H9 (cell line): Measurements from ENCODE around the gene SYNGR4. TPM values are rescaled to one million over a fixed set of nuclear protein-coding genes. Genes with fewer than 3 reads are reported as not detected.
A peak's percentile ranks its signal among the peaks of the same experiment; 100 is the strongest.

Source experiments
- DNase-seq: peaks from one replicate; pipeline ENCODE4 v3.0.0-alpha.2; 2017
- H2AFZ ChIP-seq: one replicate; pipeline ENCODE4 v1.6.1; 2013; ENCODE audit warnings: mild to moderate bottlenecking, low read length, control low read depth, moderate library complexity
- H2AK5ac ChIP-seq: 2 replicates; pipeline ENCODE4 v1.6.1; 2013; ENCODE audit warnings: low read length, control low read depth, mixed read lengths; ENCODE audit not compliant: insufficient read length
- H2BK120ac ChIP-seq: one replicate; pipeline ENCODE4 v1.6.1; 2013; ENCODE audit warnings: low read depth, mild to moderate bottlenecking, low read length, control low read depth, inconsistent platforms; ENCODE audit not compliant: poor library complexity, severe bottlenecking
- H2BK12ac ChIP-seq: 2 replicates; pipeline ENCODE4 v1.6.1; 2013; ENCODE audit warnings: low read length, control low read depth, mixed read lengths, low read depth; ENCODE audit not compliant: insufficient read length
- H2BK15ac ChIP-seq: 2 replicates; pipeline ENCODE4 v1.6.1; 2013; ENCODE audit warnings: low read depth, low read length, control low read depth
- H2BK20ac ChIP-seq: one replicate; pipeline ENCODE4 v1.6.1; 2013; ENCODE audit warnings: low read depth, mild to moderate bottlenecking, low read length, control low read depth, inconsistent platforms; ENCODE audit not compliant: poor library complexity, severe bottlenecking
- H2BK5ac ChIP-seq: 2 replicates; pipeline ENCODE4 v1.6.1; 2013; ENCODE audit warnings: low read length, control low read depth, mixed read lengths; ENCODE audit not compliant: insufficient read length
- H3K14ac ChIP-seq: 2 replicates; pipeline ENCODE4 v1.6.1; 2013; ENCODE audit warnings: low read length, control low read depth; ENCODE audit not compliant: insufficient read depth
- H3K18ac ChIP-seq: 2 replicates; pipeline ENCODE4 v1.6.1; 2013; ENCODE audit warnings: low read depth, mild to moderate bottlenecking, mixed read lengths, low read length, control low read depth; ENCODE audit not compliant: insufficient read length
- H3K23ac ChIP-seq: 2 replicates; pipeline ENCODE4 v1.6.1; 2013; ENCODE audit warnings: low read length, control low read depth, mixed read lengths, low read depth; ENCODE audit not compliant: insufficient read length
- H3K23me2 ChIP-seq: 2 replicates; pipeline ENCODE4 v1.6.1; 2013; ENCODE audit warnings: low read depth, mild to moderate bottlenecking, mixed read lengths, low read length, control low read depth; ENCODE audit not compliant: insufficient read length, poor library complexity, severe bottlenecking
- H3K27ac ChIP-seq: 2 replicates; pipeline ENCODE4 v1.5.1; 2013; ENCODE audit warnings: low read length, control low read depth, mixed read lengths, low read depth; ENCODE audit not compliant: insufficient read length
- H3K27me3 ChIP-seq: 2 replicates; pipeline ENCODE4 v1.6.1; 2013; ENCODE audit warnings: low read length, control low read depth, inconsistent platforms; ENCODE audit not compliant: insufficient read depth
- H3K4ac ChIP-seq: 2 replicates; pipeline ENCODE4 v1.6.1; 2013; ENCODE audit warnings: low read depth, mild to moderate bottlenecking, control low read depth, inconsistent platforms, low read length, moderate library complexity
- H3K4me1 ChIP-seq: 2 replicates; pipeline ENCODE4 v1.6.1; 2013; ENCODE audit warnings: low read length, control low read depth, inconsistent platforms; ENCODE audit not compliant: insufficient read depth
- H3K4me2 ChIP-seq: 2 replicates; pipeline ENCODE4 v1.6.1; 2013; ENCODE audit warnings: low read length, control low read depth, mixed read lengths; ENCODE audit not compliant: insufficient read length, insufficient read depth
- H3K56ac ChIP-seq: 2 replicates; pipeline ENCODE4 v1.6.1; 2013; ENCODE audit warnings: low read depth, mild to moderate bottlenecking, mixed read lengths, low read length, control low read depth; ENCODE audit not compliant: insufficient read length
- H3K79me1 ChIP-seq: 2 replicates; pipeline ENCODE4 v1.6.1; 2013; ENCODE audit warnings: low read depth, mild to moderate bottlenecking, moderate library complexity, low read length, control low read depth, inconsistent platforms; ENCODE audit not compliant: insufficient read depth, poor library complexity, severe bottlenecking
- H3K79me2 ChIP-seq: 2 replicates; pipeline ENCODE4 v1.6.1; 2013; ENCODE audit warnings: low read length, control low read depth, inconsistent platforms; ENCODE audit not compliant: insufficient read depth
- H3K9ac ChIP-seq: 2 replicates; pipeline ENCODE4 v1.6.1; 2013; ENCODE audit warnings: low read length, control low read depth, mixed read lengths; ENCODE audit not compliant: insufficient read length; ENCODE audit errors: extremely low read depth
- H3K9me3 ChIP-seq: one replicate; pipeline ENCODE4 v1.6.1; 2013; ENCODE audit warnings: low read depth, low read length, inconsistent platforms; ENCODE audit not compliant: control insufficient read depth
- H3T11ph ChIP-seq: one replicate; pipeline ENCODE4 v1.6.1; 2013; ENCODE audit warnings: mild to moderate bottlenecking, low read length, control low read depth, inconsistent platforms
- H4K20me1 ChIP-seq: one replicate; pipeline ENCODE4 v1.6.1; 2013; ENCODE audit not compliant: control insufficient read depth, insufficient read length, insufficient read depth
- H4K5ac ChIP-seq: 2 replicates; pipeline ENCODE4 v1.6.1; 2013; ENCODE audit warnings: low read depth, mild to moderate bottlenecking, mixed read lengths, low read length, control low read depth; ENCODE audit not compliant: insufficient read length
- H4K8ac ChIP-seq: replicated peaks from 2 replicates; pipeline ENCODE4 v1.6.1; 2013; ENCODE audit warnings: low read length, control low read depth, mixed read lengths, low read depth; ENCODE audit not compliant: insufficient read length
- H4K91ac ChIP-seq: 2 replicates; pipeline ENCODE4 v1.6.1; 2013; ENCODE audit warnings: low read depth, mild to moderate bottlenecking, moderate library complexity, mixed read lengths, low read length, control low read depth; ENCODE audit not compliant: insufficient read length
- H3K27ac Mint-ChIP-seq, 3 experiments: 2 replicates in 2 of 3; 3 replicates in 1 of 3; pipeline ENCODE4 v1.8.0; 2020 to 2021; ENCODE audit warnings: mixed read lengths in 3 of 3, mild to moderate bottlenecking in 1 of 3, moderate library complexity in 1 of 3
- H3K27me3 Mint-ChIP-seq: 2 replicates; pipeline ENCODE4 v1.8.0; 2021; ENCODE audit warnings: low read depth, mild to moderate bottlenecking, moderate library complexity, mixed read lengths
- H3K36me3 Mint-ChIP-seq, 3 experiments: 2 replicates in 2 of 3; 3 replicates in 1 of 3; pipeline ENCODE4 v1.8.0; 2020 to 2021; ENCODE audit warnings: low read depth in 3 of 3, mixed read lengths in 3 of 3; ENCODE audit not compliant: insufficient read depth in 1 of 3
- H3K4me1 Mint-ChIP-seq, 2 experiments: 2 replicates each; pipeline ENCODE4 v1.8.0; 2020; ENCODE audit warnings: mixed read lengths in 2 of 2
- H3K4me3 Mint-ChIP-seq, 2 experiments: 2 replicates in 1 of 2; 3 replicates in 1 of 2; pipeline ENCODE4 v1.8.0; 2020 to 2021; ENCODE audit warnings: mild to moderate bottlenecking in 2 of 2, mixed read lengths in 2 of 2, moderate library complexity in 1 of 2
- H3K9me3 Mint-ChIP-seq, 2 experiments: 2 replicates in 1 of 2; 3 replicates in 1 of 2; pipeline ENCODE4 v1.8.0; 2020; ENCODE audit warnings: mild to moderate bottlenecking in 2 of 2, mixed read lengths in 2 of 2, moderate library complexity in 1 of 2
- WGBS: extraction: QIAGEN DNeasy Blood & Tissue Kit; methylation state at CpG from one replicate; pipeline ENCODE4 v1.1.7; 2013; ENCODE audit warnings: missing lambda C conversion rate, low lambda C conversion rate, mixed read lengths; ENCODE audit not compliant: insufficient read length; ENCODE audit errors: extremely low coverage; 5-methylcytosine and 5-hydroxymethylcytosine counted together
- total RNA-seq: library from RNA; stranded (reverse); gene quantifications from 2 replicates; pipeline ENCODE4 v1.2.1, GENCODE V29; 2021
- TF ChIP-seq, protein P1 (sequence below): fragments of 200-600 bp; sonication (generic); conservative IDR thresholded peaks from 3 replicates; pipeline ENCODE4 v1.8.0; 2021; ENCODE audit warnings: antibody characterized with exemption, mild to moderate bottlenecking

The SYNGR4 gene
- total RNA-seq, 1 experiment from 2014 or later: 0.31 TPM

DNA sequence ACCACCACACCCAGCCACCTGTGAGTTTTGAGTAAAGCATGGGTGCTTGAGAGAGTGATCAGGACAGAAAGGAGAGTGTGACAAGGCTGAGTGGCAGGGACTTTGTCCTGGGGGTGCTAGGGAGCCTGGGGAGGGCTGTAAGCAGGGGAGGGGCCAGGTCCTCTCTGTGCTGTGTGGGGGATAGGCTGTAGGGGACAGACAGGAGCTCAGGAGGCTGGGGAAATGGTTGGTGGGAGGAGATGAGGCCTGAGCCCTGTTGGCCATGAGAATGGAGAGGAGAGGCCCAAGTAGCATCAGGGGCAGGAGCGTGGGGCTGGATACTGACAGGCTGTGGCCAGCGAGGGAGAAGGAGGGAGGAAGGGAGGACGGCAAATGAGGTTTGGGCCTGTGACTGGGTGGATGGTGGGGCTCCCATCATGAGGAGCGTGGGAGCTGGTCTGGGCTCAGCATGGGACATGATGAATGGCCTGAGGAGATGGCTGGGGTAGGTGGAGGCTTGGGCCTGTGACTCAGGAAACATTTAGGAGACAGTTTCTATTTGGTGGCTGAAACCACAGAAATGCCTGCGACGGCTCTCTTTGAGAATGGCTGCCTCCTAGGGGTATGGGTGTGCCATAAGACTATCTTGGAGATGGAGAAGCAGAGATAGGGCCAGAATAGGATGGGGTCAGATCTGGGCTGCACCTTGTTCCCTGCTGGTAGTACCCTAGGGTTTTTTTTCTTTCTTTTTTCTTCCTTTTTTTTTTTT is 54.3 kb downstream of the SYNGR4 start:
- Histone ChIP-seq H3K79me1 (no peaks in the 10 kb centered on the region), H3K27me3 (no peaks in the 10 kb centered on the region), H4K5ac (no peak overlapping the region), H2BK15ac (no peak overlapping the region), H3K56ac (no peak overlapping the region), H3K9ac (no peak overlapping the region), H3K14ac (no peak overlapping the region; the same call in 1 of the 2 replicates), H4K8ac (no peak overlapping the region), H2BK12ac (no peak overlapping the region), H3K9me3 (no peaks in the 10 kb centered on the region), H2BK120ac (no peak overlapping the region), H3T11ph (no peak overlapping the region), H3K27ac (no peak overlapping the region), H4K91ac (no peak overlapping the region), H3K4me1 (peaks cover 3% of the 10 kb centered on the region; the same call in 1 of the 2 replicates), H2BK20ac (no peak overlapping the region), H2AK5ac (no peak overlapping the region), H4K20me1 (peaks cover 3% of the 10 kb centered on the region), H2BK5ac (no peak overlapping the region), H3K79me2 (no peaks in the 10 kb centered on the region), H3K4me2 (no peak overlapping the region), H3K23me2 (no peaks in the 10 kb centered on the region), H2AFZ (no peak overlapping the region), H3K18ac (no peak overlapping the region), H3K4ac (no peak overlapping the region), H3K23ac (no peak overlapping the region)
- no peaks in the 10 kb centered on the region for H3K27me3 Mint-ChIP-seq
- DNase-seq: peak; percentile 41
- H3K4me1 Mint-ChIP-seq: peaks cover 22 to 33% of the 10 kb centered on the region in 2 experiments
- TF ChIP-seq, protein P1, sequence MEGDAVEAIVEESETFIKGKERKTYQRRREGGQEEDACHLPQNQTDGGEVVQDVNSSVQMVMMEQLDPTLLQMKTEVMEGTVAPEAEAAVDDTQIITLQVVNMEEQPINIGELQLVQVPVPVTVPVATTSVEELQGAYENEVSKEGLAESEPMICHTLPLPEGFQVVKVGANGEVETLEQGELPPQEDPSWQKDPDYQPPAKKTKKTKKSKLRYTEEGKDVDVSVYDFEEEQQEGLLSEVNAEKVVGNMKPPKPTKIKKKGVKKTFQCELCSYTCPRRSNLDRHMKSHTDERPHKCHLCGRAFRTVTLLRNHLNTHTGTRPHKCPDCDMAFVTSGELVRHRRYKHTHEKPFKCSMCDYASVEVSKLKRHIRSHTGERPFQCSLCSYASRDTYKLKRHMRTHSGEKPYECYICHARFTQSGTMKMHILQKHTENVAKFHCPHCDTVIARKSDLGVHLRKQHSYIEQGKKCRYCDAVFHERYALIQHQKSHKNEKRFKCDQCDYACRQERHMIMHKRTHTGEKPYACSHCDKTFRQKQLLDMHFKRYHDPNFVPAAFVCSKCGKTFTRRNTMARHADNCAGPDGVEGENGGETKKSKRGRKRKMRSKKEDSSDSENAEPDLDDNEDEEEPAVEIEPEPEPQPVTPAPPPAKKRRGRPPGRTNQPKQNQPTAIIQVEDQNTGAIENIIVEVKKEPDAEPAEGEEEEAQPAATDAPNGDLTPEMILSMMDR: peak; percentile 27; the same call in 1 of the 3 replicates
- peaks cover 0 to 20% (median 12%) of the 10 kb centered on the region in 3 experiments; a peak in 5 of 7 replicates for H3K36me3 Mint-ChIP-seq
- no peaks in the 10 kb centered on the region for H3K9me3 Mint-ChIP-seq
- peak overlapping the region in 2 of 3 experiments; percentile 74 to 90; a peak in 5 of 7 replicates for H3K27ac Mint-ChIP-seq
- H3K4me3 Mint-ChIP-seq: peak overlapping the region in 1 of 2 experiments; percentile 69; a peak in 3 of 5 replicates
- no CpG with 5 or more reads among the region's 6 CpGs for WGBS
